Heart left ventricle (tissue), 16 donors: ENCODE data around the gene ARL5C. TPM values are rescaled to one million over a fixed set of nuclear protein-coding genes. Genes with fewer than 3 reads are reported as not detected.

ENCODE experiments used
- ATAC-seq, 4 donors: fragments of 200-7000 bp; cut with Tn5 transposase; one replicate each; pipeline ENCODE4 v1.9.1; 2020 to 2022; ENCODE audit warnings: moderate library complexity in 4 of 4, mild to moderate bottlenecking in 3 of 4, moderate number of reproducible peaks in 1 of 4
- DNase-seq, 5 donors: peaks; one replicate each; pipeline ENCODE4 v3.0.0-alpha.2; 2020
- H3K27ac ChIP-seq, 12 donors: fragments of 200-600 bp; sonication (generic) in 4 of 12; one replicate each; pipeline versions ENCODE4 v1.5.0 to v1.8.0; 2016 to 2022; ENCODE audit warnings: mild to moderate bottlenecking in 2 of 12
- H3K27me3 ChIP-seq, 9 donors: fragments of 200-600 bp; sonication (generic) in 2 of 9; one replicate each; pipeline versions ENCODE4 v1.5.1 to v1.8.0; 2016 to 2022; ENCODE audit warnings: mild to moderate bottlenecking in 3 of 9
- H3K36me3 ChIP-seq, 9 donors: fragments of 200-600 bp; sonication (generic) in 2 of 9; one replicate each; pipeline versions ENCODE4 v1.5.0 to v1.8.0; 2018 to 2022; ENCODE audit warnings: mild to moderate bottlenecking in 2 of 9
- H3K4me1 ChIP-seq, 12 donors: fragments of 200-600 bp; sonication (generic) in 4 of 12; one replicate each; pipeline versions ENCODE4 v1.5.0 to v1.8.0; 2016 to 2022; ENCODE audit warnings: mild to moderate bottlenecking in 3 of 12
- H3K4me3 ChIP-seq, 12 donors: fragments of 200-600 bp; sonication (generic) in 4 of 12; one replicate each; pipeline versions ENCODE4 v1.5.0 to v1.8.0; 2017 to 2022; ENCODE audit warnings: mild to moderate bottlenecking in 9 of 12, moderate library complexity in 4 of 12
- H3K9me3 ChIP-seq, 12 donors: fragments of 200-600 bp; sonication (generic) in 4 of 12; one replicate each; pipeline versions ENCODE4 v1.5.0 to v1.8.0; 2016 to 2022; ENCODE audit warnings: mild to moderate bottlenecking in 1 of 12
- CTCF ChIP-seq, 12 donors: fragments of 200-600 bp; sonication (generic) in 4 of 12; IDR thresholded peaks; one replicate each; pipeline versions ENCODE4 v1.5.0 to v1.8.0; 2018 to 2022; ENCODE audit warnings: antibody characterized with exemption in 12 of 12, mild to moderate bottlenecking in 5 of 12
- POLR2A ChIP-seq, 2 donors: fragments of 450-650 bp; IDR thresholded peaks; one replicate each; pipeline ENCODE4 v1.6.1; 2017; ENCODE audit warnings: antibody characterized with exemption in 2 of 2, mild to moderate bottlenecking in 2 of 2, moderate library complexity in 2 of 2
- WGBS, 4 donors: extraction: QIAGEN DNeasy Blood & Tissue Kit in 2 of 4; methylation state at CpG; one replicate each; pipeline versions ENCODE4 v1.1.5 to v1.1.7; 2013 to 2018; 5-methylcytosine and 5-hydroxymethylcytosine counted together
- intact Hi-C, 10 donors: fragments of 100-400 bp; cut with DNase I; formaldehyde crosslinking; loops; one replicate each; pipeline versions ENCODE4 v1.11.1 to v1.14.2; 2022
- polyA plus RNA-seq, 2 donors: library from polyadenylated mRNA; stranded (reverse); fragments of 200-250 nt; gene quantifications; one replicate each; pipeline ENCODE4 v1.2.3, GENCODE V29; 2013
- total RNA-seq, 9 donors: library from RNA; depleted of rRNA in 2 of 9; stranded (reverse); fragments of >200 nt in 2 of 9; fragmentation: NEBNext Ultra II Directional in 3 of 9; extraction: Animal tissue kit (Norgen Biotek cat#: 25700) in 3 of 9; gene quantifications; one replicate each; pipeline versions ENCODE4 v1.1.0 to v1.2.4, GENCODE V29; 2016 to 2023
- donor health status: ischemic (EF 13 %, LVEDD 7.1; RV severe dilation, severe dysfunction).
- donor health status: healthy with polysubstance abuse.
- donor health status: DM: no; HTN: yes; CAD: no.
- donor health status: DM: no; HTN: no; CAD: no.
- donor health status: ischemic (EF 25% LVEDD 6.9; RV normal size, moderate dysfunction).
- donor health status: ischemic (EF 25% LVEDD 5.7; RV mildly dilated, moderate dysfunction).
- donor health status: healthy.
- donor health status: DM: yes; HTN: yes; CAD: no.
- donor health status: ischemic (EF 35%, LVEDD 5.7; RV mildly dilated, moderate dysfunction).
- donor health status: nonischemic (EF 11% LVEDD 7.7; RV severe dilation, severe dysfunction).
- donor health status: DM: yes; HTN: yes; CAD: no.
- donor health status: PGD.
- donor health status: ischemic (EF 29% LVEDD 5.4; RV normal size, mild dysfunction).
- donor health status: nonischemic (EF 23%, LVEDD 6.1; RV moderate dilation, normal function).

The ARL5C gene
- total and polyA plus RNA-seq, 11 donors, result not detected

- no peak for ATAC-seq
- WGBS, 4 donors, result 7 to 18% (median 12%) methylated on average over 21 to 22 of the region's 22 CpGs
- intact Hi-C loops, result no loop called here
Measured at GRCh38 chr17:39210093-39210434, 44.1 kb upstream of the ARL5C start.

GRCh38 chr17:39209317-39210092 is 43.5 kb upstream of the ARL5C start:
- Histone ChIP-seq H3K4me3 (peak overlapping the region; percentile 20 to 59 (median 48)), H3K27me3 (peaks cover 0 to 9% (median 0%) of the 10 kb centered on the region in 9 donors), H3K36me3 (peaks cover under 1 to 9% (median 8%) of the 10 kb centered on the region in 9 donors), H3K4me1 (peaks cover 3 to 23% (median 12%) of the 10 kb centered on the region in 12 donors), H3K27ac (peak overlapping the region in 7 of 12 donors; percentile 20 to 78 (median 49)), H3K9me3 (no peaks in the 10 kb centered on the region)
- TF ChIP-seq CTCF (IDR thresholded peaks at IDR 0.05), result no peak
- peak in 1 of 2 donors; percentile 42 for TF ChIP-seq POLR2A (IDR thresholded peaks at IDR 0.05)
- peak; percentile 49 to 86 (median 79) for ATAC-seq
- intact Hi-C loops, result loop anchor here in 6 of 10 donors (2.0 to 5.0 kb wide), 2 partner anchors 23 to 33 kb away; no protein-coding TSS in a partner anchor
- peak; percentile 72 to 90 (median 79) for DNase-seq
- 2 to 6% (median 4%) methylated on average over 15 to 39 of the region's 39 CpGs for WGBS, 4 donors

More at GRCh38 chr17:39210093-39210434, 44.1 kb upstream of the ARL5C start:
- Histone ChIP-seq H3K36me3 (peaks cover 0 to 3% (median 2%) of the 10 kb centered on the region in 9 donors), H3K27ac (peak overlapping the region in 5 of 12 donors; percentile 43 to 78 (median 49)), H3K4me3 (peak overlapping the region; percentile 20 to 59 (median 48)), H3K27me3 (peaks cover 0 to 9% (median 0%) of the 10 kb centered on the region in 9 donors), H3K9me3 (no peaks in the 10 kb centered on the region), H3K4me1 (peaks cover 3 to 23% (median 12%) of the 10 kb centered on the region in 12 donors)
- no peak for DNase-seq
- TF ChIP-seq POLR2A (IDR thresholded peaks at IDR 0.05) (no peak), CTCF (IDR thresholded peaks at IDR 0.05) (no peak)

GRCh38 chr17:39208893-39209292 is 42.9 kb upstream of the ARL5C start:
- Histone ChIP-seq H3K27ac (peak overlapping the region in 5 of 12 donors; percentile 35 to 78 (median 49)), H3K4me1 (peaks cover 3 to 23% (median 12%) of the 10 kb centered on the region in 12 donors), H3K27me3 (peaks cover 0 to 9% (median 0%) of the 10 kb centered on the region in 9 donors), H3K4me3 (peak overlapping the region in 1 of 12 donors; percentile 53), H3K9me3 (no peaks in the 10 kb centered on the region), H3K36me3 (peaks cover 6 to 15% (median 14%) of the 10 kb centered on the region in 9 donors)
- ATAC-seq (peak in 1 of 4 donors; percentile 7), DNase-seq (no peak)
- intact Hi-C loops, result loop anchor here in 6 of 10 donors (2.0 to 5.0 kb wide), 2 partner anchors 24 to 33 kb away; no protein-coding TSS in a partner anchor
- TF ChIP-seq CTCF (IDR thresholded peaks at IDR 0.05), result no peak
- no peak for TF ChIP-seq POLR2A (IDR thresholded peaks at IDR 0.05)
- 66 to 75% (median 68%) methylated on average over 6 to 8 of the region's 8 CpGs for WGBS, 4 donors

GRCh38 chr17:39208136-39208535 is 42.2 kb upstream of the ARL5C start:
- no peak for ATAC-seq
- 63 to 88% (median 72%) methylated on average over 4 to 7 of the region's 7 CpGs for WGBS, 4 donors
- intact Hi-C loops, result loop anchor here in 6 of 10 donors (2.0 to 5.0 kb wide), 2 partner anchors 25 to 34 kb away; no protein-coding TSS in a partner anchor
- peaks cover 11 to 23% (median 21%) of the 10 kb centered on the region in 9 donors for H3K36me3 ChIP-seq
- DNase-seq, result no peak
- H3K27ac ChIP-seq, result no peak overlapping the region
- TF ChIP-seq POLR2A (IDR thresholded peaks at IDR 0.05) (no peak), CTCF (IDR thresholded peaks at IDR 0.05) (no peak)
- H3K27me3 ChIP-seq, result peaks cover 0 to 9% (median 0%) of the 10 kb centered on the region in 9 donors
- peaks cover 3 to 23% (median 12%) of the 10 kb centered on the region in 12 donors for H3K4me1 ChIP-seq
- no peak overlapping the region for H3K4me3 ChIP-seq
- H3K9me3 ChIP-seq, result no peaks in the 10 kb centered on the region
